Spleen (tissue), 7 donors: ENCODE data around the gene ABCA10.

Experiments
- CTCF ChIP-seq, 11 experiments: fragments of 200-600 bp in 7 of 11; fragments of 450-650 bp in 4 of 11; sonication (generic) in 4 of 11; IDR thresholded peaks in 8 of 11; conservative IDR thresholded peaks in 3 of 11; 1 replicate in 7 of 11; 2 replicates in 4 of 11; pipeline versions ENCODE4 v1.4.0 to v1.8.0; 2016 to 2021; ENCODE audit warnings: antibody characterized with exemption in 11 of 11, inconsistent platforms in 4 of 11, mild to moderate bottlenecking in 1 of 11
- POLR2AphosphoS5 ChIP-seq, 3 donors: sonication (generic); formaldehyde crosslinking; IDR thresholded peaks; one replicate each; pipeline ENCODE4 v1.5.1; 2017; ENCODE audit warnings: antibody characterized with exemption in 3 of 3
- donor health status: DM: no; HTN: no; CAD: no; lungs with moderate emphysema.
- donor health status: DM: no; HTN: no; CAD: no.
- donor health status: DM: no; HTN: no; CAD: no.

GRCh38 chr17:69143683-69144231 is 84.9 kb downstream of the ABCA10 start:
- TF ChIP-seq CTCF (IDR thresholded peaks at IDR 0.05 in 8 of 11, conservative IDR thresholded peaks at IDR 0.05 in 3 of 11) (no peak), POLR2AphosphoS5 (IDR thresholded peaks at IDR 0.05) (no peak)
